ENCODE measurements around the gene ARHGEF33. TPM values are rescaled to one million over a fixed set of nuclear protein-coding genes. Genes with fewer than 3 reads are reported as not detected.

ARHGEF33 gene
- total RNA-seq, 1 donor from 2014 or later: 0.74 TPM

DNA sequence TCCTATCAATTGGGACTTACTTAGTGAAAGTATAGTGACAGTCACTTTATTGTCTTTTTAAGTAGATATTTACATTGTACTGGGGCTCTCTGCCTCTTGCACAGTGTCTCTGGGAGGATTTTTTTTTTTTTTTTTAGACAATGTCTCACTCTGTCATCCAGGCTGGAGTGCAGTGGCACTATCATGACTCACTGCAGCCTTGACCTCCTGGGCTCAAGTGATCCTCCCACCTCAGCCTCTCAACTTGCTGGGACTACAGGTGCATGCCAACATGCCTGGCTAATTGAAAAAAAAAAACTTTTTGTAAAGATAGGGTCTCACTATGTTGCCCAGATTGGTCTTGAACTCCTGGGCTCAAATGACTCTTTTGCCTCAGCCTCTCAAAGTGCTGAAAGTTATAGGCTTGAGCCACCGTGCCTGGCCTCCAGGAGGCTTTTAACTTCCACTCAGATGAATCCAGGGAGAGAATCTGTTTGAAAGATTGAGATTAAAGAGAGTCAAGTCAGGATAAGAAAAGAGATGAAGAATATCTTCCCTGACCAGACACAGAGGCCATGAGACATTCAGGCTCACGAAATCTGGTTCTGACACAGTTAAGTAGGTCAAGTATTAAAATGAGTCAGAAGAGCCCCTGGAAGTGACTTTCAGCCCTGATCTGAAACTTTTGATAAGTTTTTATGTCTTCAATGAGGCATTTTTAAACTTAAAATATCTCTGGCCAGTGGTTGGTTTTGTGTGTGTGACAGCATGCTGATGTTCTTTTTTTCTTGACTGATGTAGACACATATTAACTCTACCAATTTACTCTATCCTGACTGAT lies 18.3 kb downstream of the ARHGEF33 start:
- no peak overlapping the region for H3K4me3 ChIP-seq
- DNase-seq (ENCODE audit: extremely low spot score in 2 of 2): no peak
- H3K4me1 ChIP-seq: no peaks in the 10 kb centered on the region
- H3K27ac ChIP-seq: no peak overlapping the region
- no peaks in the 10 kb centered on the region for H3K9me3 ChIP-seq
- intact Hi-C loops (cut with DNase I): no loop called here
- H3K27me3 ChIP-seq: no peaks in the 10 kb centered on the region
- no peak for TF ChIP-seq POLR2AphosphoS5 (IDR thresholded peaks at IDR 0.05; ENCODE audit: insufficient read depth in 1 of 2, low read depth in 1 of 2)
- no peak for TF ChIP-seq POLR2A (IDR thresholded peaks at IDR 0.05)
- TF ChIP-seq, protein P1, sequence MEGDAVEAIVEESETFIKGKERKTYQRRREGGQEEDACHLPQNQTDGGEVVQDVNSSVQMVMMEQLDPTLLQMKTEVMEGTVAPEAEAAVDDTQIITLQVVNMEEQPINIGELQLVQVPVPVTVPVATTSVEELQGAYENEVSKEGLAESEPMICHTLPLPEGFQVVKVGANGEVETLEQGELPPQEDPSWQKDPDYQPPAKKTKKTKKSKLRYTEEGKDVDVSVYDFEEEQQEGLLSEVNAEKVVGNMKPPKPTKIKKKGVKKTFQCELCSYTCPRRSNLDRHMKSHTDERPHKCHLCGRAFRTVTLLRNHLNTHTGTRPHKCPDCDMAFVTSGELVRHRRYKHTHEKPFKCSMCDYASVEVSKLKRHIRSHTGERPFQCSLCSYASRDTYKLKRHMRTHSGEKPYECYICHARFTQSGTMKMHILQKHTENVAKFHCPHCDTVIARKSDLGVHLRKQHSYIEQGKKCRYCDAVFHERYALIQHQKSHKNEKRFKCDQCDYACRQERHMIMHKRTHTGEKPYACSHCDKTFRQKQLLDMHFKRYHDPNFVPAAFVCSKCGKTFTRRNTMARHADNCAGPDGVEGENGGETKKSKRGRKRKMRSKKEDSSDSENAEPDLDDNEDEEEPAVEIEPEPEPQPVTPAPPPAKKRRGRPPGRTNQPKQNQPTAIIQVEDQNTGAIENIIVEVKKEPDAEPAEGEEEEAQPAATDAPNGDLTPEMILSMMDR (IDR thresholded peaks at IDR 0.05): no peak
- no peaks in the 10 kb centered on the region for H3K36me3 ChIP-seq

DNA sequence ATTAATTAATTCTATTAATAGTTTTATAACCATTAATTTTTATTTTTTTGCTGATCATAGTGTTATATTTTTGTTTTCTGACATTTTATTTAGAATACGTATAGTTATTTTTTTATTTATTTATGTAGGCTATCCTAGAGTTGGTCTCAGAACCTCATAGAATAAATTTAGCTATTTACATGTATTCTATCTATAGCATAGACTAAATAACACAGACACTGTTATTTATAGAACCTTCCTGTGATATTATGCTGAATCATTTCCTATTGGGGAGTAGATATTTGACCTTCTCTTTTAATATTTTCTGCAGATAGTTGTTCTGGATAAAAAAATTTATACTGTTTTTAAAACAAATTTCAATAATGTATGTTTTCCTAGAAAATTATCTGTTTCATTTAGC lies 20.2 kb downstream of the ARHGEF33 start:
- H3K4me1 ChIP-seq: no peaks in the 10 kb centered on the region
- DNase-seq (ENCODE audit: extremely low spot score in 2 of 2): no peak
- intact Hi-C loops (cut with DNase I): no loop called here
- no peaks in the 10 kb centered on the region for H3K9me3 ChIP-seq
- no peak overlapping the region for H3K27ac ChIP-seq
- no peaks in the 10 kb centered on the region for H3K27me3 ChIP-seq
- H3K36me3 ChIP-seq: no peaks in the 10 kb centered on the region
- TF ChIP-seq, protein P1 (IDR thresholded peaks at IDR 0.05): no peak
- TF ChIP-seq POLR2AphosphoS5 (IDR thresholded peaks at IDR 0.05; ENCODE audit: insufficient read depth in 1 of 2, low read depth in 1 of 2) (no peak), POLR2A (IDR thresholded peaks at IDR 0.05) (no peak)
- no peak overlapping the region for H3K4me3 ChIP-seq

DNA sequence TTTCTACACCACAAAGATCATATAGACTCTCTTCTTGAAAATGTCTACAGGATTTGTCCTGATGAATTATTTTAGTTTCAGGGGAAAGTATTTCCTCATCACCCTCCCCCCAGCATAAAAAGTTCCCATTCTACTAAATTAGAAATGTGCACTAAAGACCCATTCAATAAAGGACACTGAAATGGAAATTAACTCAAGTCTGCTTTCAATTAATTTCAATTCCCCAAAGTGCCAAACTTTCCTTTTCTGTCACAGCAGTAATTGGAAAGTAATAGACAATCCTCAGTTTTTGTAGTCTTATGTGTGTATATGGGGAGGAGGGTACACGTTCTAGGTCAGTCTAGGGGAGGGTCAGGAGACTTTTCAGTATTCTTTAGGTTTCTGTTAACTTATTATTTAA lies 21.5 kb downstream of the ARHGEF33 start:
- H3K36me3 ChIP-seq: no peaks in the 10 kb centered on the region
- no peak for TF ChIP-seq POLR2A (IDR thresholded peaks at IDR 0.05)
- no peak for TF ChIP-seq POLR2AphosphoS5 (IDR thresholded peaks at IDR 0.05; ENCODE audit: insufficient read depth in 1 of 2, low read depth in 1 of 2)
- TF ChIP-seq, protein P1 (IDR thresholded peaks at IDR 0.05): no peak
- H3K9me3 ChIP-seq: no peaks in the 10 kb centered on the region
- no peaks in the 10 kb centered on the region for H3K4me1 ChIP-seq
- no peak for DNase-seq (ENCODE audit: extremely low spot score in 2 of 2)
- H3K27ac ChIP-seq: no peak overlapping the region
- H3K4me3 ChIP-seq: no peak overlapping the region
- intact Hi-C loops (cut with DNase I): no loop called here
- no peaks in the 10 kb centered on the region for H3K27me3 ChIP-seq

DNA sequence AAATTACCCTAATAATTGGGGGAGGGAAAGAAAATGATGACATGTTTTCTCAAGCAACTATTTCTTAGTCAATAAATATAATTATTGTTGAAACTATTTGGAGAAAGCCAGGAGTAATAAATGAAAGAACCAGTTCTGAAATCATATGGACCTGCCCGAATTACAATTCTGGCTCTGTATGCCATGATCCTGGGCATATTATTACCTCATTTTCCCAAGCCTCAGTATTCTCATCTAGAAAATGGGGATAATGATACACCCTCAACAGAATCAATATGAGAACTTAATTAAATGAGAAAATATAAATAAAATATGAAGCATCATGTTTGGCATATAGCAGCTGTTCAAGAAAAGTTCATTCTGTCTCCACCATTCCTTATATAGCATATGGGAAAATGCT lies 22.9 kb downstream of the ARHGEF33 start:
- no peaks in the 10 kb centered on the region for H3K4me1 ChIP-seq
- no peak overlapping the region for H3K27ac ChIP-seq
- H3K9me3 ChIP-seq: no peaks in the 10 kb centered on the region
- no peaks in the 10 kb centered on the region for H3K27me3 ChIP-seq
- no peaks in the 10 kb centered on the region for H3K36me3 ChIP-seq
- DNase-seq (ENCODE audit: extremely low spot score in 2 of 2): no peak
- no peak overlapping the region for H3K4me3 ChIP-seq
- intact Hi-C loops (cut with DNase I): no loop called here
- TF ChIP-seq POLR2AphosphoS5 (IDR thresholded peaks at IDR 0.05; ENCODE audit: insufficient read depth in 1 of 2, low read depth in 1 of 2): no peak
- TF ChIP-seq, protein P1 (IDR thresholded peaks at IDR 0.05): no peak
- TF ChIP-seq POLR2A (IDR thresholded peaks at IDR 0.05): no peak

DNA sequence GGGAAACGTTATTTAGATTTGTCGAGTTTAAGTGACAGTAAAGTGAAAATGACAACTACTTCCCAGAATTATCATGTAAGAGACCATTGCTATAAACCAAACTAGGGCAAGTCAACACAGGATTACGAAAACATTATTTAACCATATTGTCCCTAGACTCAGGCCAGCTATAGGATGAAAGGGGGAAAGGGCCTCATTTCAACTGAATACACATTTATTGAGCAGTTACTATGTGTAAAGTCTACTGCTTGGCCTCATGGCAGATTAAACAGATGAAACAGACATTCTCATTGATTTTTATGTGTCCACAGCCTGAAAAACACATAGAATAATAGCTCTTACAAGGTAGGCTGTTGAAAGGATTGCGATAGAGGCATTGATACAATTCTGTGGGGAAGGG lies 32.7 kb downstream of the ARHGEF33 start:
- Histone ChIP-seq H3K36me3 (no peaks in the 10 kb centered on the region), H3K27ac (no peak overlapping the region), H3K27me3 (no peaks in the 10 kb centered on the region), H3K9me3 (no peaks in the 10 kb centered on the region), H3K4me1 (no peaks in the 10 kb centered on the region), H3K4me3 (no peak overlapping the region)
- intact Hi-C loops (cut with DNase I): no loop called here
- no peak for DNase-seq (ENCODE audit: extremely low spot score in 2 of 2)
- TF ChIP-seq, protein P1 (IDR thresholded peaks at IDR 0.05): no peak
- no peak for TF ChIP-seq POLR2AphosphoS5 (IDR thresholded peaks at IDR 0.05; ENCODE audit: insufficient read depth in 1 of 2, low read depth in 1 of 2)
